ENCODE data around the gene RBM6.

RBM6 gene

DNA sequence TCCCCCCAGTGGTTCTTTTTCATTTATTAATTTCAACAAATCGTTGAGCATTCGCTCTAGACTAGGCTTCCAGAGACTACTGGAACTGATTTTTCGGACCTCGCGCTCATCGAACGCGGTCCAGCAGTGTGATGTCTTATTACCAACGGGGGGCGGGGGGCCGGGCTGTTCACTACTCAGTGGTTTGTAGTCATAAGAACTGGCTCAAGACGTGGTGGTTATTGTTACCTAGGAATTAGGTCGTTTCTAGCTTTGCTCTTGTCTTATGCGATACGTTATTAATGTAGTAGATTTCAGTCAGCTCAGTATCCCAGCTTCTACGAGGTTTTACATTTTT lies 149.6 kb downstream of the RBM6 start:
- H3K9me2 ChIP-seq (replicated peaks; ENCODE audit: insufficient read depth, low read length) = no peaks in the 10 kb centered on the region
- peak; percentile 18 for DNase-seq
- no peaks in the 10 kb centered on the region for H4K20me1 ChIP-seq (ENCODE audit: insufficient read depth, low read length)
- no peaks in the 10 kb centered on the region for H3K27me3 ChIP-seq (replicated peaks; ENCODE audit: insufficient read depth, low read length)
- H3K27ac ChIP-seq (ENCODE audit: low read length) = peak overlapping the region; percentile 70; the same call in 1 of the 2 replicates
- peak overlapping the region; percentile 98 for H3K9ac ChIP-seq (ENCODE audit: low read length)
- no peaks in the 10 kb centered on the region for H3F3A ChIP-seq (ENCODE audit: insufficient read depth, low read length)
- peak overlapping the region; percentile 95 for H3K4me3 ChIP-seq (ENCODE audit: low read length)
- peak overlapping the region; percentile 78 for H2AFZ ChIP-seq (ENCODE audit: low read length)
- peaks cover 51% of the 10 kb centered on the region for H3K79me2 ChIP-seq (ENCODE audit: low read length)
- no peaks in the 10 kb centered on the region for H3K9me3 ChIP-seq (replicated peaks; ENCODE audit: insufficient read depth, low read length)
- peaks cover 13% of the 10 kb centered on the region for H3K4me1 ChIP-seq (ENCODE audit: low read length)
- TF ChIP-seq, protein P1, sequence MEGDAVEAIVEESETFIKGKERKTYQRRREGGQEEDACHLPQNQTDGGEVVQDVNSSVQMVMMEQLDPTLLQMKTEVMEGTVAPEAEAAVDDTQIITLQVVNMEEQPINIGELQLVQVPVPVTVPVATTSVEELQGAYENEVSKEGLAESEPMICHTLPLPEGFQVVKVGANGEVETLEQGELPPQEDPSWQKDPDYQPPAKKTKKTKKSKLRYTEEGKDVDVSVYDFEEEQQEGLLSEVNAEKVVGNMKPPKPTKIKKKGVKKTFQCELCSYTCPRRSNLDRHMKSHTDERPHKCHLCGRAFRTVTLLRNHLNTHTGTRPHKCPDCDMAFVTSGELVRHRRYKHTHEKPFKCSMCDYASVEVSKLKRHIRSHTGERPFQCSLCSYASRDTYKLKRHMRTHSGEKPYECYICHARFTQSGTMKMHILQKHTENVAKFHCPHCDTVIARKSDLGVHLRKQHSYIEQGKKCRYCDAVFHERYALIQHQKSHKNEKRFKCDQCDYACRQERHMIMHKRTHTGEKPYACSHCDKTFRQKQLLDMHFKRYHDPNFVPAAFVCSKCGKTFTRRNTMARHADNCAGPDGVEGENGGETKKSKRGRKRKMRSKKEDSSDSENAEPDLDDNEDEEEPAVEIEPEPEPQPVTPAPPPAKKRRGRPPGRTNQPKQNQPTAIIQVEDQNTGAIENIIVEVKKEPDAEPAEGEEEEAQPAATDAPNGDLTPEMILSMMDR (IDR thresholded peaks at IDR 0.05; ENCODE audit: low read length) = no peak
- TF ChIP-seq EZH2 (optimal IDR thresholded peaks at IDR 0.05; ENCODE audit: low read depth, low read length) (no peak), EZH2phosphoT487 (IDR thresholded peaks at IDR 0.05; ENCODE audit: low read length) (no peak)
- peaks cover 14% of the 10 kb centered on the region for H3K36me3 ChIP-seq (replicated peaks; ENCODE audit: insufficient read depth, low read length)
- peak overlapping the region; percentile 64 for H3K4me2 ChIP-seq (ENCODE audit: low read depth, low read length)

- TF ChIP-seq EZH2phosphoT487 (IDR thresholded peaks at IDR 0.05; ENCODE audit: low read length) (no peak), EZH2 (optimal IDR thresholded peaks at IDR 0.05; ENCODE audit: low read depth, low read length) (no peak)
- TF ChIP-seq, protein P1 (IDR thresholded peaks at IDR 0.05; ENCODE audit: low read length) = no peak
- Histone ChIP-seq H3K36me3 (replicated peaks; ENCODE audit: insufficient read depth, low read length) (peaks cover 23% of the 10 kb centered on the region), H3K27me3 (replicated peaks; ENCODE audit: insufficient read depth, low read length) (no peaks in the 10 kb centered on the region), H3K4me1 (ENCODE audit: low read length) (peaks cover 13% of the 10 kb centered on the region), H4K20me1 (ENCODE audit: insufficient read depth, low read length) (peaks cover 6% of the 10 kb centered on the region; the same call in 1 of the 2 replicates), H3K9me2 (replicated peaks; ENCODE audit: insufficient read depth, low read length) (no peaks in the 10 kb centered on the region), H3K4me2 (ENCODE audit: low read depth, low read length) (peak overlapping the region; percentile 64; the same call in 1 of the 2 replicates), H3K79me2 (ENCODE audit: low read length) (peaks cover 64% of the 10 kb centered on the region), H3K9ac (ENCODE audit: low read length) (no peak overlapping the region), H2AFZ (ENCODE audit: low read length) (no peak overlapping the region), H3K27ac (ENCODE audit: low read length) (no peak overlapping the region), H3K4me3 (ENCODE audit: low read length) (no peak overlapping the region), H3F3A (ENCODE audit: insufficient read depth, low read length) (no peaks in the 10 kb centered on the region), H3K9me3 (replicated peaks; ENCODE audit: insufficient read depth, low read length) (no peaks in the 10 kb centered on the region)
- peak; percentile 14 for DNase-seq
These were observed 151.0 kb downstream of the RBM6 start for GRCh38 chr3:50090984-50091383.

- Histone ChIP-seq H3K9me2 (replicated peaks; ENCODE audit: insufficient read depth, low read length) (no peaks in the 10 kb centered on the region), H3K4me3 (ENCODE audit: low read length) (no peak overlapping the region), H3F3A (ENCODE audit: insufficient read depth, low read length) (no peaks in the 10 kb centered on the region), H3K9me3 (replicated peaks; ENCODE audit: insufficient read depth, low read length) (no peaks in the 10 kb centered on the region), H3K4me1 (ENCODE audit: low read length) (peaks cover 8% of the 10 kb centered on the region), H3K27ac (ENCODE audit: low read length) (no peak overlapping the region), H3K79me2 (ENCODE audit: low read length) (peaks cover 64% of the 10 kb centered on the region), H4K20me1 (ENCODE audit: insufficient read depth, low read length) (peaks cover 6% of the 10 kb centered on the region; the same call in 1 of the 2 replicates), H2AFZ (ENCODE audit: low read length) (no peak overlapping the region), H3K36me3 (replicated peaks; ENCODE audit: insufficient read depth, low read length) (peaks cover 37% of the 10 kb centered on the region), H3K4me2 (ENCODE audit: low read depth, low read length) (no peak overlapping the region), H3K9ac (ENCODE audit: low read length) (no peak overlapping the region), H3K27me3 (replicated peaks; ENCODE audit: insufficient read depth, low read length) (no peaks in the 10 kb centered on the region)
- no peak for DNase-seq
- TF ChIP-seq EZH2 (optimal IDR thresholded peaks at IDR 0.05; ENCODE audit: low read depth, low read length) (no peak), EZH2phosphoT487 (IDR thresholded peaks at IDR 0.05; ENCODE audit: low read length) (no peak)
- TF ChIP-seq, protein P1 (IDR thresholded peaks at IDR 0.05; ENCODE audit: low read length) = no peak
These were observed 155.5 kb downstream of the RBM6 start for GRCh38 chr3:50095352-50095998.
